ENCODE measurements around the gene AGMO.
"Not testable (repeated sequence)": the region's sequence is repeated elsewhere in the genome, so short reads cannot be mapped to it uniquely, and the experiment has no call there.

Gene AGMO

DNA sequence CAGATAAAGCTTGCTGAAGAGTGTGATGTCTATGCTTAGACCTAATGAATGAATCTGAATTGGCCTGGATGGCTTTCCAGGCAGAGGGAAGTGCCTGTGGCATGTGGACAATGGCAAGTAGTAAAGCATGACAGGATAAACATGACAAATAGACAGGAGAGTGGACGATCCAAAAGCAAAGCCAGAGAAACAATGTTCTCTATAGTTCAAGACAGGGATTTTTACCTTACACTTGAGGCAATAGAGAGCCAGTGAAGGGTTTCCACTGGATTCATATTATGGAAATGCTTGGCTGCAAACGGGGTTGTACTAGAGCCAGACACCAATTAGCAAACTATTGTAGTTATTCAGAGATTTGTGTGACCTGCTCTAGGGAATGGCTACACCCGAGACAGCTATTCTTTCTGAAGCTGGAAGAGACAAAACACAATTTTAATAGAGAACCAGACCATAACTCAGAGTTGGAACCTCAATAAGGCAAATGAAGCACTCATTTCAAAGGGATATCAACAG is 2.3 kb downstream of the AGMO start:
- DNase-seq, result no peak

DNA sequence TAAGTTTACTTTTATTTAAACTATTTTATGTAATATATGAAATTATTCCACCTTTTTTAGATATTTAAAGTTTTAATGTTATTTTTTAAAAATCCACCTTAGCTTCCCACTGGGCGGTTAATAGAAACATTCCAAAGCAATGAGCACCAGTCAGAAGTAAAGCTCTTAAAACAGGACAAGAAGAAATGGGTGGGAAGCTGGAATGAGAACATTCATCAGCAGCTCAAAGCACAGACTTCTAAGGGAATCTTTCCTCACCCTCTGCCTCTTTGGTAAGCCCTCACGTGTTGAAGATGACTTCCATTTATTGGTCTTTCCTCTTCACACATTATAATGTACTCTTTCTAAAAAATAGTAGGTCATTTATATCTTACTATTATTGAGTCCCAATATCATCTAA is 3.1 kb downstream of the AGMO start:
- DNase-seq, result peak; percentile 90

DNA sequence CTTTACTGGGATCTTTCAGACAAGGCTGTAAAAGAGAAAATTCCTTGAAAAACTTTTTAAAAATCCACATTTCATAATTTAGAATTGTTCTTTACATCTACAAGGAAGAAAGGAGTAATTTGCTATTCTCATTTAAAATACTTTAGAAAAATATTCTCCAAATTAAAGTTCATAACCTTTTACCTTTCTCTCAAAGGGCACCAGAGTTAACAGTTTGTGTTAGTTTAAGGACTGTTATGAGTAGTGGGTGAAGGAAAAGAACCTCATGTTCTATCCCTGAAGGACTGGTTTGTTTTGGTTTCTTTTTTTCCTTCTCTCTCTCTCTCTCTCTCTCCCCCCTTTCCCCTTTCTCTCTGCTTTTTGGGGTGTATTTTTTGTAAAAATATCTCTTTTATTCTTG is 4.1 kb downstream of the AGMO start:
- no peak for DNase-seq

DNA sequence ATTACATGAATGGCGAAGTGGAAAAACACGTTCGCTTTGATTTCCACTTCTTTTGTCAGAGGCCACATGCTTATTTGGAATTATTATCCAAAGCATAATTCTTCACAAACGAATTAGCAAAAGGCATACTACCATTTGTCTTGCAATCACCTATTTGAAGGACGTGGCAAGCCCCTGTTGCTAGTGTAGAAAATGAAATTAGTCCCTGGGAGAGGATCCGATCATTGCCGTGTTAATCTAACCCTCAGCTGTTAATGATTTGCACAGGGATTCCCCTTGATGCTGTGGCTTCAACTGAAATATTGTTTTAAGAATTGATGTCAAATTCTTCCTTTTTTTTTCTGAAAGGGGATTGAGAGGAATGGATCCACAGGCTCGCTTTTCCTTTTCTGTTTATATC is 4.6 kb downstream of the AGMO start:
- DNase-seq, result no peak

DNA sequence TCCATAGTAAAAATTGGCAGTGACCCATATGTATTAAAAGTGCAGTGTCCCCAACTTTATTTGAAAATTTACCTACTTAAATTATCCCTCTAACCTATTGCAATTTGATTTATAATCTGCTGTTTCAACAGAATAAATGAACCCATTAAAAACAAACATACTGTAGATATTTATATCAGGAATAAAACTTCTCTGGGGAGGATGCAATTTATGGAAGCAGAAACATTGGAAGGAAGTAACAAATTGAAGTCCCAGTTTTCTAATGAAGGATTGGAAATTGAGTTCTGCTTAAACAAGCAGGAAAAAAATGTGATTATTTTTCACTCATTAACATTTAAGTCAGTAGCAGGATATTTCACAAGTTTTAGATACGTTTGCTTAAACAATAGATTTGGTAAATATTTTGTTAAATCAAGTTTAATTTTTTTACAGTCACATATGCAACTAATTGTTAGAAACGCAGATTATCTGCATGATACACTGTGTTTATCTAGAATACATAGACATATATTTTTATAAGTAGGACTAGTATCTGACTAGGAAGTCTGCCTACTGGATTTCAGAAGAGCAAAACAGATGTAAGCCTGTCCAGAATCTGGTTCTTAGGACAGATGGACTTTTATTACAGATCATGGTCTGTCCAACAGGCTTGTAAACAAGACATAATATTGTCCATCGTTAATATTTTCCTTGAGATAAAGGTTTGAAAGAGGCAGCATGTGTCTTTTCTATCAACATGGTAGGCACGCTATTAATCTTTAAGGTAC is 5.3 kb downstream of the AGMO start:
- DNase-seq, result no peak

DNA sequence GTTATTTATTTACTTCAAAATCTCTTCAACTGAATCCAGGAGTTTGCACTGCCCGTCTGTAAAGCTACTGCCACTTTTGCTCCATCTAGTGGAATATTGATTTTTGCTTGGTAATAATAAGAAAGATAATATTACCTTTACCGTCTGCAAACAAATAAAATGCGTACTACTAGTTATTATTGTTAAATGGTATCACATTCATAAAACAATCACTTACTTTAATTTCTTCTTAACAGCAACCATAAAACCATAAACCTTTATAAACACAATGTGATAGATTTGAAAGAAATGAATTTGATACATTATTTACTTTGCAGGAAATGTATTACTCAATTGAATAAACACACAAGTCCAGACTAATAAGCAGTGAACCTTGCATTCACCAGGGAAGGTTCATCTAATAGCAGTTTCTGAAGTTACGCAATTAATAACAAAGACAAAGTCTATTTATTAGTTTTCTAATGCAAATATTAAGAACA is 6.4 kb downstream of the AGMO start:
- DNase-seq, result peak; percentile 69

DNA sequence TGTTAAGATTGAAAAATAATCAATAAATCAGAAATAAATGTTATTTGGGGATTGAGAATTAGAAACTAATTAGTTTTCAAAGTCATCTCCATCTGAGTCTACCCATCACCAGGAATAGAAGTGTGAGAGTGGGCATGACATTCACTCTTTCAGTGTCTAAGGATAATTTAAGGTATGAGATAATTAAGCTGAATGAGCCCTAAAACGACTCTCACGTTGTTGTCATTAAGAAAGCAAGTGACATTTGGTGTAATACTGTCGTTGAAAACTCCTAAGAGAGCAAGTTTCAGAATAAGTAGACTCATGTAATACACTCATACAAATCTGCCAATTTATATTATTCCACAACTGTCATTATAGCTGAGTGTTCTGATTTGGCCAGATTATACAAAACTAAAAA is 7.1 kb downstream of the AGMO start:
- DNase-seq, result no peak

DNA sequence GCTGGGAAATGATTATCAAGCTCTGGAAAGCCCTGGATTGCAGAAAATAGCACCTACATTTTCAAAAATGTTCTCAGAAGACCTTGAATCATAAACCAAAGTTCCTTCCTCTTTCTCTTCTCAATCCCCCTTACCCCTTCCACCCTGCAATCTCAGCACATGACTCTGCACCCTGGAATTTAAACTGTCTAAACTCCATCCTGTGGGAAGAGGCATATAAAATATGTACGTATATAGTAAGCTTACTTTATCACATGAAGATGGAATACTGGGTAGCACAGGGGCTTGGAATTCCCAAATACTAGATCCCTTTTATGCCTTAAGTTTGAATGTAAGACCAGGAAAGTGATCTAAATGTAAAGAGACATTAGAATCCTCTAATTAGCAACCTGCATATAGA is 7.7 kb downstream of the AGMO start:
- DNase-seq, result peak; percentile 95

DNA sequence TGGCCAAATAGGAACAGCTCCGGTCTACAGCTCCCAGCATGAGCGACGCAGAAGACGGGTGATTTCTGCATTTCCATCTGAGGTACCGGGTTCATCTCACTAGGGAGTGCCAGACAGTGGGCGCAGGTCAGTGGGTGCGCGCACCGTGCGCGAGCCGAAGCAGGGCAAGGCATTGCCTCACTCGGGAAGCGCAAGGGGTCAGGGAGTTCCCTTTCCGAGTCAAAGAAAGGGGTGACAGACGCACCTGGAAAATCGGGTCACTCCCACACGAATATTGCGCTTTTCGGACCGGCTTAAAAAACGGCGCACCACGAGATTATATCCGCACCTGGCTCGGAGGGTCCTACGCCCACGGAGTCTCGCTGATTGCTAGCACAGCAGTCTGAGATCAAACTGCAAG is 14.5 kb downstream of the AGMO start:
- DNase-seq, result not testable (repeated sequence)

DNA sequence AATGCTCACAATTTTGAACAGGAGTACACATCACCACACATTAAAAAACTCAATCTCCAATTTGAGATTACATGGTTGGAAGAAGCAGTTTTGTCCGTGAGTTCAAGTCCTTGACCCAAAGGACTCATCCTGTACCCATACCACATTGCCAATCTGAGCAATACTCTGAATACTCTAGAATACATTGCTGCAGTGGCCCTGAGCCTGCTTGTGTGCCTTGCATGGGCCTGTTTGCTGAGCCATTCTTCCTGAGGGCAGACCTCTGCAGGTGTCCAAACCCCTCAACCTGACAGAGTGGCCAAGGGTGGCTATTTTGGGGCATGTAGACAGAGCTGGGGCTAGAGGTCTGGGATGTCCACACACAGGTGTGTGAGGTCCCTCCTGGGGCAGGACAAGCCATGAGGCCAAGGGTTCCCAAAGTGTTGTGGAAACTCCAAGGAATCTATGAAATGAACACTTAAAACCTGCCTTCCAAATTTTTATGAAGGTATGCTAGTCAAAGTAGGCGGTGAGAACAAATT is 15.5 kb downstream of the AGMO start:
- DNase-seq, result no peak

DNA sequence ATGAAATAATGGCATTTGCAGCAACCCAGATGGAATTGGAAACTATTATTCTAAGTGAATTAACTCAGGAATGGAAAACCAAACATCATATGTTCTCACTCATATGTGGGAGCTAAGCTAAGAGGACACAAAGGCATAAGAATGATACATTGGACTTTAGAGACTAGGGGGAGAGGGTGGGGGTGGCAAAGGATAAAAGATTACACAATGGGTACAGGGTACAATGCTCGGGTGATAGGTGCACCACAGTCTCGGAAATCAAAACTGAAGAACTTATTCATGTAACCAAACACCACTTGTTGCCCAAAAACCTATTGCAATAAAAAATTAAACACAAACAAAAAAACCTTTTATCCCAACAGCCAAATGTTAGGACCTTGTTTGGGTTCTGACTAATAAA is 17.8 kb downstream of the AGMO start:
- DNase-seq, result no peak

DNA sequence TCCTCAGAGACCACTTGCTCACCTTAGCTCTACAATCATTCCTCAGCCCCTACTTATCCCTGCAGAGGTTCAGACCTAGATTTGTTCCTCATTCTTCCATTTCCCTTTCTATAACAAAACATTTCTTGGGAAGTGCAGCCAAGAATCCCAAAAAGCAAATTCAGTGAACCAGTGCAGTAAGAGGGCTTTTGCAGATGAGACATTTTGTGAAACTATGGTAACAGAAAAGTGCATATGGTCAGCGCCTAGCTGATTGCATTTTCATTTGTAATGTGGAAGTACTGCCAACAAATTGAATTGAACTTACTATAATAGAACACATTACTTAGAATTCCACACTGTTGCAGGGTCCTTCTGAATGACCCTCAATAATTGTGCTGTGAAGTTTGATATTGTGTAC is 18.6 kb downstream of the AGMO start:
- DNase-seq, result no peak

DNA sequence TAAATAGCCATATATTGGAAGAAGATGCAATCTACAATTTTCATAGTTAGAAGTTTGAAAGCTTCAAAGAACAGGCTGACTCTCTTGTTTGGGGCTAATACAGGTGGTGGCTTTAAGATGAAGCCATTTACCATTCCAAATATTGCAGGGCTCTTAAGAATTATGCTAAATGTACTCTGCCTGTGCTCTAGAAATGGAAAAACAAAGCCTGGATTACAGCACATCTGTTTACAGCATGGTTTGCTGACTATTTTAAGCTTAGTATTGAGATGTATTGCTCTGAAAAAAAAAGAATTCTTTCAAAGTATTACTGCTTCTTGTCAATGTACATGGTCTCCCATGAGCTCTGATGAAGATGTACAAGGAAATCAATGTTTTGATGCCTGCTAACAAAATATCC is 34.2 kb downstream of the AGMO start:
- DNase-seq, result no peak

DNA sequence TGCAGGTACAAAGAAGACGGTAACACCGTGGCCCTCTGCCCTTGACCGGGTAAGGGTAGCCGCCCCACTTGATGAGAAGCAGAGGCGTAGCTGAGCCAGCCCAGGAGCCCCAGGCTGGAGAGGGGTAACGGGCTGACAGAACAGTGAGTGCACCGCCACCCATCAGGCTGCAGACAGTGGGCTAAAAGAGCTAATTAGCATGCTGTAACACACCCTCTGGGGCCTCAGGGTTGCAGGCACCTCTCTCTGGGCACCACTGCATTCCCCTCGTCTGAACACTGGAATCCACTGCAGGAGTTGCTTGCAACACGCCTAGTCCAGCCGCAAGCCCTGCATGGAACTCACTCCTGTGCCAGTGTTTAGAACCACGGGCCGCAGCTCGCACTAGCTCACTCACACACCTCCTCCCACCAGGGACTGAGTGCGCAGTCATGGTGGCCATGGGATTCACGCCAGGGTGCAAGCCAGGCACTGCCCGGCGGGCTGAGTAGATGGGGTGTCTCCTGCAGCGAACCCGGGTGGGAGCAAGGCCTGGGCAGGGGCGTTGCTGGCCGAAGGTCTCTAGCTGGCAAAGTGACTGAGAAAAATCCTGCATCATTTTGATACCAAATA is 36.1 kb downstream of the AGMO start:
- no peak for DNase-seq

DNA sequence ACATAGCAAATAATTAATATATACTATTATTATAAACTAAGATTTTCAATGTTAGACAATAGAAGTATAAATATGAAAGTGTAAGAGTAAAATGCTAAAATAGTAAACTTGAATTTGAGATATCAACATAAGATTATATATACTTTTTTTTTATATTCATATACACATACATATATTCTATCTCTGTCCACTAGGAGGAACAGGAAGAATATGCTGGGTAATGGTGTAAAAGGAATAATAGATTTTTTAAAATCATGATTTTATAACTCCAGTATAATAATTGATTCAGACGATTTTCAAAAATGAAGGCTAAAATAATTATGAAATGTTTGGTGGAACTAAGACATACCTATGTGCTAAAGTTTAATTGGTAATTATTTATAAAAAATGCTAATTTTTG is 37.7 kb downstream of the AGMO start:
- DNase-seq, result no peak

DNA sequence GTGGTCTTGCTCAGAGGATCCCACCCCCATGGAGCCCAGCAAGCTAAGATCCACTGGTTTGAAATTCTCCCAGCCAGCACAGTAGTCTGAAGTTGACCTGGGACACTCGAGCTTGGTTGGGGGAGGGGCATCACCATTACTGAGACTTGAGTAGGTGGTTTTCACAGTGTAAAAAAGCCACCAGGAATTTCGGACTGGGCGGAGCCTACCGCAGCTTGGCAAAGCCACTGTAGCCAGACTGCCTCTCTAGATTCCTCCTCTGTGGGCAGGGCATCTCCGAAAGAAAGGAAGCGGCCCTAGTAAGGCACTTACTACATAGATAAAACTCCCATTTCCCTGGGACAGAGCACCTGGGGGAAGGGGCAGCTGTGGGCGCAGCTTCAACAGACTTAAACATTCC is 44.0 kb downstream of the AGMO start:
- DNase-seq, result not testable (repeated sequence)

DNA sequence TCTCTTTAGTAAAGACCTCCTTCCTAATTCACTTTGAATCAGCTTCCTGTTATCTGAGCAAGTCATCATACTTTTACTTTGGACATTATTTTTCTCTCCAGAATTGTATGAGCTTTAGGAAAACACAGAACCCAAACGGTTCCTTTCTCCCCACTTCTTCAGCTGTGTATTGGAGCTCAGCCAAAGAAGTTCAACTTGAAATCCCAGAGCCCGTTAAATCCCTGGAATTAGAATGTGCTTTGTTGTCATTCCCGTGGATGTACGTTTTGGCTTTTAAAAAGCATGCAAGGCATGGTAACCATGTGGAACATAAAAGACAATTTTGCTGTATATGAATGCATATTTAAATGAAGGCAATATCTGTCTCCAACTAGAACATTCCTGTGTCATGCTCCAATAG is 46.6 kb downstream of the AGMO start:
- peak; percentile 89 for DNase-seq

DNA sequence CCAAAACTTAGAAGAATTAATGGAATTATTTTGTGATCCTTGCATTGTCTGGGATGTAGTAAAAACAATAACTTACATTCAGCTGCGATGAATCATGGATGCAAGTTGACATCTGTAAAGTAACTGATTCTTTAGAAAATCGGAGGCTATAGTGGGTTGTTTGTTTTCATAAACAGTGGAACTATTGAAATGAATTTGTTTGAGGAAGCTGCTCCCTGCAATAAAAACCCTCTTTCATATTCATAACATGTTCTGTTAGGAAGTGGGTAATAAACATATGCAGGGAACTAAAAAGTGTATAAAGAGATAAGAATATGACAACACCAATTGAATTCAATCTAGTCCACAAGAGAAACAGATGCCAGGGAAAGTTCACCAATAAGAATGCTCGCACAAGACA is 53.6 kb downstream of the AGMO start:
- DNase-seq, result peak; percentile 82

DNA sequence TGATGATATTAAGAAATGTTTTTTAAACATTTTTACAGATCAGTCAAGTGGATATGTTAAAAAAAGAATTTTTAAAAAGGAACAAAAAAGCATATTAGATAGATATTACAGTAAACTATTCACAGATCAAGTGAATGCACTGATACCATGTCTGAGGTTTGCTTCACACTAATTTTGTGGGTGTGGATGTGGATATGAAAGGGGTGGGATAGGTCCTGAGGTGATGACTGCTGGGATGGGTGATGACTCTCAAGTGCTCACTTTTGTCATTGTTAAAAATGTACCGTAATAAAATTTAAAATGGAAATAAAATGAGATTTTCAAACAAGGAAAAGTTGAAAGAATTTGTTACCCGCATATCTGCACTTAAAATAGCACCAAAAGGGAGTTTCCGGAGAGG is 54.1 kb downstream of the AGMO start:
- DNase-seq, result no peak

DNA sequence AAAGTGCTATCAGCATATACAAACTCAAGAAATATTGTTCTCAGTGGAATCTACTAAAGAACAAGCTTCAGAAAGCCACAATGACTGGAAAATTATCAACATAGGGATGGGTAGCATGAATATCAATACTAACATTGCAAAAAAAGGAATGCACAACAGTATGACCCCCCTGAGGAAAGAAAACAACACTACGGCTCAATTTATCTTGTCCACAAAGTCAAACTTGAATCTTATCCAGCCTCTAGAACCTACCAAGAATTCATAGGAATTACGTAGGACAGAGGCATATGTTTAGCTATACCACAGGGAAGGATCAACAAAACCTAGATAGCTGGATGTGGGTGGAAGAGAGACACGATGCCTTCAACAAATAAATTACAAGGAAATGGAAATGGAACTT is 54.6 kb downstream of the AGMO start:
- DNase-seq, result peak; percentile 71

DNA sequence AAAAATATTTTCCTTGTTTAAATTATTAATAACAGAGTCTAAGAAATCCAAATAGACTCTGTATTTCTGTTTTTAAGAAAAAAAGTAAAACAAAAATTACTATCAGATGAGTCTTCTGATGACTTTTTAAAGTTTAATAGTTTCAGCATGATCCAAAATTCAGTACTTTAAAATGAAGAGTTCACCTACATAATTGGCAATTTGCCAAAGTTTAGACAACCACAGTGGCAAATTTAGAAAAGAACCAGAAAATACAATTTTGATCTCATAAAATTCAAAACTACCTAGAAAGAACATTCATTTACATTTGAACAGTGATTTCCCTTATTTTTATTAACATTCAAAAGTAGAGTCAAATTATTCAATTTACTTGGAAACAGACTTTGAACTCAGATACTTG is 56.1 kb downstream of the AGMO start:
- no peak for DNase-seq

DNA sequence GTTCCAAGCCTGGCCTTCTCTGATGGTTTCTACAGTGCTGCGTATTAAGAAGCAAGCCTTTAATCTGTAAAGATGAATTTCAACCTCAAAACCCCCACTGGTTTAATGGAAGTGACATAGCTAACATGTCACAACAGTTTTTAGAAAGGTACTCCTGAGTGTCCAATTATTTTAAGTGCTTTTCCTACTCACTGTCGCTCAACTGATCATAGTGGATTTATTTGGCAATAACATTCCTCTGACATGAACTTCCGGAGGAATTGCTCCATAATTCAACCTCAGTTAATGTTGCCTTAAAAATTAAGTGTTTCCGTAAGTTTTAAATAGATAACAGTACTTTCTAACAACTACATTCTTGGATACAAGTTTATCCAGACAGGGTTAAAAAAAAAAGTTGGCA is 57.5 kb downstream of the AGMO start:
- DNase-seq, result no peak

DNA sequence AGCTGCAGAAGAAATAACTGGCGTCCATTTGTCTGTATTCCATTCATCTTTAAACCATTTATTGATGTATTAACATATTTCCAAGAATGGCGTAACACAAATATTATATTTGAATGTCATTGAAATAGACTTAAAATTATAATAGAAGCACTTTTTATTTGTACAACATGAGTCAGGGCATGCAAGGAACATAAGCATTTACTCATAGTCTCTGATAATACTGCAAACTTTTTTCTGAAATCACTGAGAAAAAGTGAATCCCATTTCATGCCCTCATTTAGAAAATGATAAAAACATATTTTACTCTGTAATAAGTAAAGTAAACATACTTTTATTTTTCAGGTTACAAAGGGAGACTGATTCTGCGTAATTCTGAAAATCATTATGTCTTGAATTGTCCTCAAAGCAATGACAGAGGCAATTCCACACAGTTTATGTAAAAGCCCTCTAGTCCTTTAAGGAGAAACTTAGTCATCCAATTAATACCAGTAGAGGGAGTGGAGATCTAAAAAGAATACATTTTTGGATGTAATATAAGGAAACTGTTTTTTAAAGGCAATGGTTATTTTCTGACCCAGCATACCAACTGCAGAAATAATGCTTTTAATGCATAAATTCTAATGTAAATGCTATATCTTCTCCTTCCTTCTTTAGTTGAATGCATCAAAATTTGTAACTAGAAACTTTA is 58.1 kb downstream of the AGMO start:
- peak; percentile 76 for DNase-seq

DNA sequence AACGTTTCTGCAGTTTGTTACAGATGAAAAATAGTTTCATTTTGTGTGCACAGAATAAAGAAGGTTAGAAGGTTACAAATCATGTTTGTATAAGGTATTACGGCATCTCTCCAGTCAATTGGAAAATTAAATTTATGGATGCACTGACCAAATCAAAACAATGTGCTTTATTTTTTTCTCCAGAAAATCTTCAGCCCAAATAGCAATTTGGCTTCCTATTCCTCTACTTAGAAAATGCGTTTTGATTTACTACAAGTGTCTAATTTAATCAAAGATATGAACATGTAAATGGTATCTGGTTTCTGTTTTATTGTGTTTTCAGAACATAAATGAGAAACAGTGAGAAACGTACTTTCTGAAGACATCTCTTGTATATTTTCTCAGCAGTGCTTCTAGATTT is 63.4 kb downstream of the AGMO start:
- no peak for DNase-seq
